ENCODE results near the gene CCDC50. TPM values are rescaled to one million over a fixed set of nuclear protein-coding genes. Genes with fewer than 3 reads are reported as not detected.

The CCDC50 gene
- total RNA-seq, 1 experiment from 2014 or later = 47.8 TPM

DNA sequence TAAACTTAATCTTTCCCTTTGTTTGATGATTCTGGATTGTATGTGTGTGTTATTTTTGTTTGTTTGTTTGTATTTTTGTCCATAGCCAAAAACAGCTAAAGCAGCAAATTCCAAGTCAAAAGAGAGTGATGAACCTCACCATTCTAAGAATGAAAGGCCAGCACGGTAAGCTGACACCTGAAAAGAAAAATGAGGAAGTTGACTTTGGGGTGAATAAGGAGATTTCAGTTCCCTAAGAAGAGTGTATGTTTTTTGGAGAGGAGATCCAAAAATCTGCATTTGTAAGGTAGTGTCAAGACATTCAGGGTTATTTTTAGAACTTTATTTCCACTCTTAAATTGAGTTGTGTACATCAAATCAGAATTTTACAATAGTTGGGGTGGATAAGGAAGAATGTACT, 53.5 kb downstream of the CCDC50 start:
- no peak for TF ChIP-seq MAX (IDR thresholded peaks at IDR 0.05)
- no peak for TF ChIP-seq CEBPB (IDR thresholded peaks at IDR 0.05; ENCODE audit: low read depth)
- no peak for TF ChIP-seq SP1 (IDR thresholded peaks at IDR 0.05; ENCODE audit: low read depth)
- TF ChIP-seq POLR2A (IDR thresholded peaks at IDR 0.05; ENCODE audit: borderline replicate concordance, extremely low read depth, insufficient read depth, insufficient read length) = no peak
- TF ChIP-seq, protein P1, sequence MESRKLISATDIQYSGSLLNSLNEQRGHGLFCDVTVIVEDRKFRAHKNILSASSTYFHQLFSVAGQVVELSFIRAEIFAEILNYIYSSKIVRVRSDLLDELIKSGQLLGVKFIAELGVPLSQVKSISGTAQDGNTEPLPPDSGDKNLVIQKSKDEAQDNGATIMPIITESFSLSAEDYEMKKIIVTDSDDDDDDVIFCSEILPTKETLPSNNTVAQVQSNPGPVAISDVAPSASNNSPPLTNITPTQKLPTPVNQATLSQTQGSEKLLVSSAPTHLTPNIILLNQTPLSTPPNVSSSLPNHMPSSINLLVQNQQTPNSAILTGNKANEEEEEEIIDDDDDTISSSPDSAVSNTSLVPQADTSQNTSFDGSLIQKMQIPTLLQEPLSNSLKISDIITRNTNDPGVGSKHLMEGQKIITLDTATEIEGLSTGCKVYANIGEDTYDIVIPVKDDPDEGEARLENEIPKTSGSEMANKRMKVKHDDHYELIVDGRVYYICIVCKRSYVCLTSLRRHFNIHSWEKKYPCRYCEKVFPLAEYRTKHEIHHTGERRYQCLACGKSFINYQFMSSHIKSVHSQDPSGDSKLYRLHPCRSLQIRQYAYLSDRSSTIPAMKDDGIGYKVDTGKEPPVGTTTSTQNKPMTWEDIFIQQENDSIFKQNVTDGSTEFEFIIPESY (IDR thresholded peaks at IDR 0.05; ENCODE audit: extremely low read depth, insufficient replicate concordance, low read length) = no peak
- no peak for TF ChIP-seq EGR1 (IDR thresholded peaks at IDR 0.05; ENCODE audit: low read depth)
- TF ChIP-seq, protein P2, sequence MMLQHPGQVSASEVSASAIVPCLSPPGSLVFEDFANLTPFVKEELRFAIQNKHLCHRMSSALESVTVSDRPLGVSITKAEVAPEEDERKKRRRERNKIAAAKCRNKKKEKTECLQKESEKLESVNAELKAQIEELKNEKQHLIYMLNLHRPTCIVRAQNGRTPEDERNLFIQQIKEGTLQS (IDR thresholded peaks at IDR 0.05) = no peak
- no peak for TF ChIP-seq YY1 (IDR thresholded peaks at IDR 0.05; ENCODE audit: extremely low read depth, insufficient replicate concordance, low read depth, low read length)
- TF ChIP-seq SIN3A (IDR thresholded peaks at IDR 0.05; ENCODE audit: low read depth) = no peak
- no peak for TF ChIP-seq CTCF (IDR thresholded peaks at IDR 0.05 in 2 of 3, conservative IDR thresholded peaks at IDR 0.05 in 1 of 3; ENCODE audit: borderline replicate concordance in 1 of 3, insufficient read depth in 1 of 3, low read depth in 2 of 3, low read length in 2 of 3)
- TF ChIP-seq, protein P3, sequence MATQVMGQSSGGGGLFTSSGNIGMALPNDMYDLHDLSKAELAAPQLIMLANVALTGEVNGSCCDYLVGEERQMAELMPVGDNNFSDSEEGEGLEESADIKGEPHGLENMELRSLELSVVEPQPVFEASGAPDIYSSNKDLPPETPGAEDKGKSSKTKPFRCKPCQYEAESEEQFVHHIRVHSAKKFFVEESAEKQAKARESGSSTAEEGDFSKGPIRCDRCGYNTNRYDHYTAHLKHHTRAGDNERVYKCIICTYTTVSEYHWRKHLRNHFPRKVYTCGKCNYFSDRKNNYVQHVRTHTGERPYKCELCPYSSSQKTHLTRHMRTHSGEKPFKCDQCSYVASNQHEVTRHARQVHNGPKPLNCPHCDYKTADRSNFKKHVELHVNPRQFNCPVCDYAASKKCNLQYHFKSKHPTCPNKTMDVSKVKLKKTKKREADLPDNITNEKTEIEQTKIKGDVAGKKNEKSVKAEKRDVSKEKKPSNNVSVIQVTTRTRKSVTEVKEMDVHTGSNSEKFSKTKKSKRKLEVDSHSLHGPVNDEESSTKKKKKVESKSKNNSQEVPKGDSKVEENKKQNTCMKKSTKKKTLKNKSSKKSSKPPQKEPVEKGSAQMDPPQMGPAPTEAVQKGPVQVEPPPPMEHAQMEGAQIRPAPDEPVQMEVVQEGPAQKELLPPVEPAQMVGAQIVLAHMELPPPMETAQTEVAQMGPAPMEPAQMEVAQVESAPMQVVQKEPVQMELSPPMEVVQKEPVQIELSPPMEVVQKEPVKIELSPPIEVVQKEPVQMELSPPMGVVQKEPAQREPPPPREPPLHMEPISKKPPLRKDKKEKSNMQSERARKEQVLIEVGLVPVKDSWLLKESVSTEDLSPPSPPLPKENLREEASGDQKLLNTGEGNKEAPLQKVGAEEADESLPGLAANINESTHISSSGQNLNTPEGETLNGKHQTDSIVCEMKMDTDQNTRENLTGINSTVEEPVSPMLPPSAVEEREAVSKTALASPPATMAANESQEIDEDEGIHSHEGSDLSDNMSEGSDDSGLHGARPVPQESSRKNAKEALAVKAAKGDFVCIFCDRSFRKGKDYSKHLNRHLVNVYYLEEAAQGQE (IDR thresholded peaks at IDR 0.05; ENCODE audit: low read depth) = no peak
- no peak for TF ChIP-seq FOSL1 (IDR thresholded peaks at IDR 0.05; ENCODE audit: low read depth)
- TF ChIP-seq ZFX (IDR thresholded peaks at IDR 0.05) = no peak
- no peak for TF ChIP-seq ZNF274 (IDR thresholded peaks at IDR 0.05; ENCODE audit: low read depth, low read length)
- TF ChIP-seq TCF7L2 (IDR thresholded peaks at IDR 0.05; ENCODE audit: borderline replicate concordance, extremely low read depth, insufficient read depth, insufficient read length) = no peak
- TF ChIP-seq CBX3 (IDR thresholded peaks at IDR 0.05; ENCODE audit: low read depth) = no peak
- no peak for TF ChIP-seq POLR2AphosphoS5 (IDR thresholded peaks at IDR 0.05; ENCODE audit: low read depth, low read length)
- TF ChIP-seq SRF (IDR thresholded peaks at IDR 0.05; ENCODE audit: low read depth) = no peak
- no peak for TF ChIP-seq JUND (IDR thresholded peaks at IDR 0.05)
- TF ChIP-seq EZH2 (IDR thresholded peaks at IDR 0.05) = no peak
- no peaks in the 10 kb centered on the region for H3K4me1 ChIP-seq (ENCODE audit: control insufficient read depth in 1 of 2, insufficient read depth in 2 of 2, low read length in 2 of 2)
- no peaks in the 10 kb centered on the region for H3K9me3 ChIP-seq (ENCODE audit: control insufficient read depth in 1 of 2, insufficient read depth in 1 of 2, low read depth in 1 of 2, low read length in 2 of 2)
- no peaks in the 10 kb centered on the region for H3K27me3 ChIP-seq (ENCODE audit: insufficient read depth, low read length)
- peaks cover 8 to 17% of the 10 kb centered on the region in 2 experiments; a peak in 3 of 4 replicates for H3K36me3 ChIP-seq (ENCODE audit: control insufficient read depth in 1 of 2, insufficient read depth in 2 of 2, low read length in 2 of 2)
- H2AFZ ChIP-seq (ENCODE audit: low read depth, low read length, poor library complexity, severe bottlenecking) = no peak overlapping the region
- POLR2A ChIA-PET = no interaction called here
- no peak overlapping the region for H3K27ac ChIP-seq (ENCODE audit: low read depth, low read length)
- CTCF ChIA-PET = no interaction called here
- no peak overlapping the region for H3K4me3 ChIP-seq (replicated peaks in 1 of 2; ENCODE audit: low read depth in 1 of 2, low read length in 2 of 2)
- H3K4me2 ChIP-seq (ENCODE audit: low read length) = no peak overlapping the region
- no peaks in the 10 kb centered on the region for H4K20me1 ChIP-seq (ENCODE audit: insufficient read depth)
- no peaks in the 10 kb centered on the region for H3K9me2 ChIP-seq (ENCODE audit: insufficient read depth)
- DNase-seq (ENCODE audit: low read depth, low spot score) (no peak), ATAC-seq (no peak)
- H3K9ac ChIP-seq (ENCODE audit: low read length) = no peak overlapping the region
- H3K79me2 ChIP-seq (ENCODE audit: insufficient read depth, low read length) = peaks cover 3% of the 10 kb centered on the region; the same call in 1 of the 2 replicates
- BruUV-seq (replicated peaks) = no TSS peak
- intact Hi-C loops (cut with micrococcal nuclease) = no loop called here
- RAD21 ChIA-PET (ENCODE audit: low non-redundant PET in 1 of 2, low total read pairs in 2 of 2, uncharacterized antibody in 2 of 2, unreplicated experiment in 2 of 2) = no interaction called here

All from HCT116 (cell line).